H1 (cell line): Measurements from ENCODE around the gene DUSP3. TPM values are rescaled to one million over a fixed set of nuclear protein-coding genes. Genes with fewer than 3 reads are reported as not detected.
A peak's percentile ranks its signal among the peaks of the same experiment; 100 is the strongest.

Experiments
- CTCF ChIA-PET: fragments of 300-600 bp; sonication (Branson Sonifier 250); formaldehyde crosslinking; loops from one replicate; lab custom pipeline; 2021; ENCODE audit not compliant: partially characterized antibody; lab: Charles Lee
- POLR2A ChIA-PET: fragments of 300-600 bp; sonication (Branson Sonifier 250); formaldehyde crosslinking; loops from one replicate; lab custom pipeline; 2021; ENCODE audit warnings: inconsistent platforms; ENCODE audit not compliant: partially characterized antibody; lab: Charles Lee
- DNase-seq, 2 experiments: peaks; one replicate each; pipeline versions ENCODE4 v3.0.0 to v3.0.0-alpha.2; 2010 to 2022; ENCODE audit warnings: low spot score in 2 of 2, low read depth in 1 of 2, mixed read lengths in 1 of 2
- FAIRE-seq: peaks from 2 replicates; lab custom pipeline; 2011; peaks lifted over from hg19 to GRCh38; lab: Jason Lieb, UNC
- H2AFZ ChIP-seq: 2 replicates; pipeline ENCODE4 v1.8.1; 2012; ENCODE audit warnings: low read length, inconsistent platforms
- H2AK5ac ChIP-seq: 2 replicates; pipeline ENCODE4 v1.6.1; 2013; ENCODE audit warnings: low read depth, low read length
- H2BK120ac ChIP-seq: replicated peaks from 2 replicates; pipeline ENCODE3; 2013; ENCODE audit warnings: low read depth, low read length, inconsistent platforms
- H2BK12ac ChIP-seq: 2 replicates; pipeline ENCODE4 v1.6.1; 2013; ENCODE audit warnings: low read depth, low read length
- H2BK15ac ChIP-seq: 2 replicates; pipeline ENCODE4 v1.6.1; 2013; ENCODE audit warnings: low read length
- H2BK20ac ChIP-seq: 2 replicates; pipeline ENCODE4 v1.6.1; 2013; ENCODE audit warnings: low read length
- H2BK5ac ChIP-seq: 2 replicates; pipeline ENCODE4 v1.6.1; 2013; ENCODE audit warnings: low read depth, low read length
- H3K14ac ChIP-seq: 2 replicates; pipeline ENCODE4 v1.6.1; 2013; ENCODE audit warnings: inconsistent platforms; ENCODE audit not compliant: insufficient read length
- H3K18ac ChIP-seq: 2 replicates; pipeline ENCODE4 v1.6.1; 2013; ENCODE audit warnings: low read length; ENCODE audit errors: extremely low read depth
- H3K23ac ChIP-seq: 2 replicates; pipeline ENCODE4 v1.6.1; 2013; ENCODE audit warnings: inconsistent platforms; ENCODE audit not compliant: insufficient read length
- H3K23me2 ChIP-seq: 2 replicates; pipeline ENCODE4 v1.6.1; 2013; ENCODE audit warnings: low read depth, low read length
- H3K27ac ChIP-seq: 2 replicates; pipeline ENCODE4 v1.6.1; 2011; ENCODE audit warnings: low read depth, low read length, inconsistent platforms
- H3K27me3 ChIP-seq, 4 experiments: replicated peaks in 1 of 4; 1 replicate in 1 of 4; 2 replicates in 3 of 4; pipeline versions ENCODE4 v1.6.1 to v1.8.1; 2011 to 2013; ENCODE audit warnings: low read length in 3 of 4, mild to moderate bottlenecking in 3 of 4, inconsistent platforms in 2 of 4, mixed read lengths in 2 of 4, moderate library complexity in 1 of 4; ENCODE audit not compliant: control insufficient read depth in 3 of 4, insufficient read depth in 3 of 4; ENCODE audit errors: extremely low read depth in 1 of 4
- H3K36me3 ChIP-seq, 4 experiments: 2 replicates each; pipeline versions ENCODE4 v1.6.1 to v1.8.1; 2011 to 2013; ENCODE audit warnings: mild to moderate bottlenecking in 4 of 4, low read length in 3 of 4, moderate library complexity in 2 of 4, control low read depth in 1 of 4, inconsistent platforms in 1 of 4; ENCODE audit not compliant: insufficient read depth in 4 of 4, control insufficient read depth in 2 of 4
- H3K4ac ChIP-seq: replicated peaks from 2 replicates; pipeline ENCODE3; 2013; ENCODE audit warnings: low read length, low read depth, mixed read lengths, inconsistent platforms; ENCODE audit not compliant: insufficient read length
- H3K4me1 ChIP-seq, 4 experiments: replicated peaks in 1 of 4; 1 replicate in 1 of 4; 2 replicates in 3 of 4; pipeline versions ENCODE4 v1.6.1 to v1.8.1; 2011 to 2013; ENCODE audit warnings: low read length in 3 of 4, inconsistent platforms in 2 of 4, mixed read lengths in 1 of 4; ENCODE audit not compliant: insufficient read depth in 4 of 4, control insufficient read depth in 3 of 4
- H3K4me2 ChIP-seq, 2 experiments: 2 replicates each; pipeline versions ENCODE4 v1.6.1 to v1.8.1; 2011 to 2013; ENCODE audit warnings: low read depth in 2 of 2, low read length in 2 of 2, control low read depth in 1 of 2, inconsistent platforms in 1 of 2, mild to moderate bottlenecking in 1 of 2; ENCODE audit not compliant: insufficient read depth in 1 of 2
- H3K4me3 ChIP-seq, 4 experiments: fragments of 200-600, 300-600 bp in 1 of 4; sonication (generic), shearing (Covaris generic), sonication (Bioruptor Twin) in 1 of 4; 2 replicates each; pipeline versions ENCODE4 v1.5.1 to v1.8.1; 2011 to 2016; ENCODE audit warnings: low read length in 4 of 4, low read depth in 3 of 4, control low read depth in 2 of 4, inconsistent platforms in 2 of 4, mild to moderate bottlenecking in 2 of 4, mixed read lengths in 1 of 4, moderate library complexity in 1 of 4; ENCODE audit not compliant: insufficient read depth in 2 of 4; ENCODE audit errors: extremely low read depth in 1 of 4
- H3K56ac ChIP-seq: replicated peaks from 2 replicates; pipeline ENCODE3; 2013; ENCODE audit warnings: low read depth, mild to moderate bottlenecking, mixed read lengths, low read length, inconsistent platforms; ENCODE audit not compliant: insufficient read length
- H3K79me1 ChIP-seq: 2 replicates; pipeline ENCODE4 v1.6.1; 2013; ENCODE audit warnings: low read depth, low read length, control low read depth
- H3K79me2 ChIP-seq, 2 experiments: 2 replicates each; pipeline versions ENCODE4 v1.6.1 to v1.8.1; 2012 to 2013; ENCODE audit warnings: low read length in 2 of 2, mild to moderate bottlenecking in 2 of 2, inconsistent platforms in 1 of 2; ENCODE audit not compliant: insufficient read depth in 2 of 2, control insufficient read depth in 1 of 2
- H3K9ac ChIP-seq, 4 experiments: replicated peaks in 1 of 4; 1 replicate in 1 of 4; 2 replicates in 3 of 4; pipeline versions ENCODE4 v1.6.1 to v1.8.1; 2011 to 2013; ENCODE audit warnings: low read depth in 3 of 4, low read length in 3 of 4, control low read depth in 2 of 4, mild to moderate bottlenecking in 2 of 4, moderate library complexity in 2 of 4, inconsistent platforms in 1 of 4; ENCODE audit errors: extremely low read depth in 1 of 4
- H3K9me3 ChIP-seq, 2 experiments: 2 replicates each; pipeline versions ENCODE4 v1.6.1 to v1.8.1; 2012 to 2013; ENCODE audit warnings: mild to moderate bottlenecking in 2 of 2, moderate library complexity in 2 of 2, control low read depth in 1 of 2, inconsistent platforms in 1 of 2, low read depth in 1 of 2, low read length in 1 of 2, mixed read lengths in 1 of 2; ENCODE audit not compliant: insufficient read depth in 2 of 2
- H4K20me1 ChIP-seq, 2 experiments: replicated peaks in 1 of 2; 2 replicates each; pipeline versions ENCODE3 to v1.8.1; 2011 to 2013; ENCODE audit warnings: inconsistent platforms in 2 of 2, low read length in 2 of 2, mild to moderate bottlenecking in 1 of 2; ENCODE audit not compliant: insufficient read depth in 2 of 2, control insufficient read depth in 1 of 2
- H4K5ac ChIP-seq: 2 replicates; pipeline ENCODE4 v1.6.1; 2013; ENCODE audit warnings: low read length, low read depth, mixed read lengths, inconsistent platforms; ENCODE audit not compliant: insufficient read length
- H4K8ac ChIP-seq: 2 replicates; pipeline ENCODE4 v1.8.0; 2013; ENCODE audit warnings: mild to moderate bottlenecking, moderate library complexity, low read length, inconsistent platforms; ENCODE audit not compliant: insufficient read depth; ENCODE audit errors: extremely low read depth
- H4K91ac ChIP-seq: replicated peaks from 2 replicates; pipeline ENCODE3; 2013; ENCODE audit warnings: low read length, mixed read lengths, inconsistent platforms; ENCODE audit not compliant: insufficient read length
- KDM1A ChIP-seq: fragments of 200-600, 300-600 bp; sonication (generic); IDR thresholded peaks from 2 replicates; pipeline ENCODE4 v1.7.1; 2016; ENCODE audit warnings: mild to moderate bottlenecking, low read length, borderline replicate concordance
- WGBS, 2 experiments: shearing (Covaris generic) in 1 of 2; methylation state at CpG; one replicate each; pipeline versions ENCODE4 v1.1.6 to v1.1.7; 2013 to 2015; ENCODE audit warnings: low lambda C conversion rate in 2 of 2, mixed read lengths in 2 of 2, inconsistent platforms in 1 of 2, low coverage in 1 of 2, missing lambda C conversion rate in 1 of 2; ENCODE audit not compliant: insufficient replicate concordance in 2 of 2, insufficient coverage in 1 of 2, insufficient read length in 1 of 2; ENCODE audit errors: extremely low coverage in 1 of 2, missing lambda C conversion rate in 1 of 2; 5-methylcytosine and 5-hydroxymethylcytosine counted together
- polyA plus RNA-seq, 7 experiments: library from polyadenylated mRNA; depleted of rRNA in 3 of 7; stranded (reverse) in 5 of 7; unstranded in 2 of 7; fragments of >200 nt in 5 of 7; fragments of 200-250 nt in 2 of 7; gene quantifications; 1 replicate in 5 of 7; 2 replicates in 1 of 7; 4 replicates in 1 of 7; pipeline versions ENCODE4 v1.2.1 to v1.2.3, GENCODE V29; 2011 to 2013; ENCODE audit warnings: missing spikeins in 2 of 7, mixed read lengths in 2 of 7
- total RNA-seq: library from RNA; stranded (reverse); fragmentation: NEBNext Ultra II Directional; extraction: Animal tissue kit (Norgen Biotek cat#: 25700); gene quantifications from 2 replicates; pipeline ENCODE4 v1.2.1, GENCODE V29; 2021

Gene DUSP3
- total and polyA plus RNA-seq, 2 of the 8 experiments (the other 6 are each of a cell fraction or from before 2014, with no cell fraction given): 15.1 to 21.2 TPM

DNA sequence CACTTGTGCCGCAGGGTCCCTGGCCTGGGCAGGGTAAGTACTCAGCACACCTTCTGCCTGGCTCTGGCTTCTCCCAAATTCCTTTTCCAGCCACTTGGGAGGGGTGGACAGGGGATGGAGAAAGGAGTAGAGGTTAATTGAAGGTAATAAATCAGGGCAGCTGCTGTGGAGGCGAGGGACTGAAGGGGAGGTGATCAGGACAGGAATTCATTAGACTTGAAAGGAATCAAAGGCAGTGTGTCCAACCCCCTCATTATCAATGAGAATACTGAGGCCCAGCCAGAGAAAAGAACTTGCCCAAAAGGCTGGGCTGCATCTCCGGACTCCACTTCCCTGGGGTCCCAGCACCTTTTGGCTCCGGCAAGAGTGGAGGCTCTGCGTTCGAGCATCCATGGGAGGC lies 22.6 kb downstream of the DUSP3 start:
- H3K4me2 ChIP-seq: peak overlapping the region in 1 of 2 experiments; percentile 58; a peak in 1 of 4 replicates
- no peak for TF ChIP-seq KDM1A
- TF ChIP-seq, all 59 proteins: peak for 0
- peaks cover 4 to 25% (median 8%) of the 10 kb centered on the region in 4 experiments; a peak in 6 of 7 replicates for H3K4me1 ChIP-seq
- H3K18ac ChIP-seq: no peak overlapping the region
- no peak overlapping the region for H4K91ac ChIP-seq
- no peak overlapping the region for H3K56ac ChIP-seq
- ChIA-PET CTCF (interaction anchor here (0.9 to 22.9 kb wide), 14 partner anchors 10 to 225 kb away, joined by 3 to 969 read pairs (median 4); no protein-coding TSS in a partner anchor), POLR2A (interaction anchor here (1.1 to 2.2 kb wide), 5 partner anchors 16 to 388 kb away, joined by 4 to 7 read pairs (median 6); no protein-coding TSS in a partner anchor)
- peaks cover 0 to 30% (median 23%) of the 10 kb centered on the region in 4 experiments; a peak in 6 of 7 replicates for H3K27me3 ChIP-seq
- H3K23me2 ChIP-seq: peaks cover 3% of the 10 kb centered on the region; the same call in 1 of the 2 replicates
- H4K8ac ChIP-seq: no peak overlapping the region
- no peak overlapping the region for H2BK12ac ChIP-seq
- H2BK120ac ChIP-seq: no peak overlapping the region
- H3K9me3 ChIP-seq: no peaks in the 10 kb centered on the region
- no peak overlapping the region for H3K27ac ChIP-seq
- no peak overlapping the region for H4K5ac ChIP-seq
- WGBS, 2 experiments: 74% methylated on average over 6 of the region's 6 CpGs; no CpG with 5 or more reads in 1 of the 2 experiments
- no peak overlapping the region for H3K9ac ChIP-seq
- no peak overlapping the region for H2BK5ac ChIP-seq
- no peaks in the 10 kb centered on the region for H4K20me1 ChIP-seq
- H3K4me3 ChIP-seq: no peak overlapping the region
- H2AFZ ChIP-seq: no peak overlapping the region
- no peak for DNase-seq
- H2AK5ac ChIP-seq: no peak overlapping the region
- no peak overlapping the region for H3K4ac ChIP-seq
- no peaks in the 10 kb centered on the region for H3K36me3 ChIP-seq
- no peaks in the 10 kb centered on the region for H3K79me2 ChIP-seq
- H3K14ac ChIP-seq: no peak overlapping the region
- no peak for FAIRE-seq
- H3K23ac ChIP-seq: no peak overlapping the region
- no peak overlapping the region for H2BK15ac ChIP-seq
- no peaks in the 10 kb centered on the region for H3K79me1 ChIP-seq
- H2BK20ac ChIP-seq: no peak overlapping the region
